Brain microvascular endothelial cell (primary cell): Measurements from ENCODE around the gene BMI1.

Experiments used
- DNase-seq: peaks from one replicate; pipeline ENCODE4 v3.0.0-alpha.2; 2020
- H3K27ac ChIP-seq: fragments of 250-450 bp; sonication (Bioruptor Pico); 2 replicates; pipeline ENCODE4 v1.5.1; 2020; ENCODE audit warnings: mild to moderate bottlenecking, moderate library complexity
- H3K27me3 ChIP-seq: fragments of 250-450 bp; sonication (Bioruptor Pico); replicated peaks from 2 replicates; pipeline ENCODE4 v1.5.1; 2020; ENCODE audit warnings: mild to moderate bottlenecking
- H3K36me3 ChIP-seq: fragments of 250-450 bp; sonication (Bioruptor Pico); replicated peaks from 2 replicates; pipeline ENCODE4 v1.5.1; 2020; ENCODE audit warnings: mild to moderate bottlenecking
- H3K4me3 ChIP-seq: 2 replicates; pipeline ENCODE4 v1.5.1; 2011; ENCODE audit warnings: low read depth, mild to moderate bottlenecking, control low read depth, low read length, moderate library complexity
- in situ Hi-C: cut with HindIII; loops from 2 replicates; pipeline ENCODE4 v1.10.0; 2017; ENCODE audit warnings: low sequenced_read_pairs, low pct_ligation_motif_present
- TF ChIP-seq, protein P1 (sequence below): IDR thresholded peaks from 2 replicates; pipeline ENCODE4 v1.5.1; 2011; ENCODE audit warnings: low read depth, mild to moderate bottlenecking, moderate library complexity, low read length, control low read depth, inconsistent platforms; ENCODE audit errors: missing control alignments

The BMI1 gene

DNA sequence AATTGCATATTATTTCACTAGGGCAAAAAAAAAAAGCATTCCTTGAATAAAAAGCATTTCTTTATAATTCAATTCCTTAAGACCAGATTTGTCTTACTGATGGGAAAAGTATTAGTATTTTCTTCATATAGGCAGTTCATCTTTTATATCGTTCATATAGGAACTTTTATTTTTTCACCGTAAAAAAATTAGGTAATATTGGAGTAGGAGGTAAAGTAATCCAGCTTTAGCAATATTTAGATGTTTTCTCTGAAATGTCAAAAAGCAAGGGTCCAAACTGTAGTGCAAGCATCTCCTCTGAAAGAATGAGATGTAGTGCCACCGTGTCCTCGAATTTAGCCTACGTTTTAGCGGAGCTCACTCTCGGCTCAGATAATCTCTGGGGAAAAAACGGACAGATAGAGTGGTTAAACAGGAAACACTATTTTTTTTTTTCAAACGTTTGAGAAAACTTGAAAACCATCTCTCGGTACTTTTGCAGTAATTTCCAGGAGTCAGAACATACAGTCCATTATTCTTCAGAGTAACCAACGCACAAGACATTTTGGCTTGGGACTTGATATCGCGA lies 18.9 kb downstream of the BMI1 start:
- in situ Hi-C loops, result no loop called here
- DNase-seq, result no peak
- Histone ChIP-seq H3K27me3 (peaks cover 75% of the 10 kb centered on the region), H3K4me3 (peak overlapping the region; percentile 71), H3K36me3 (no peaks in the 10 kb centered on the region), H3K27ac (no peak overlapping the region)
- TF ChIP-seq, protein P1, sequence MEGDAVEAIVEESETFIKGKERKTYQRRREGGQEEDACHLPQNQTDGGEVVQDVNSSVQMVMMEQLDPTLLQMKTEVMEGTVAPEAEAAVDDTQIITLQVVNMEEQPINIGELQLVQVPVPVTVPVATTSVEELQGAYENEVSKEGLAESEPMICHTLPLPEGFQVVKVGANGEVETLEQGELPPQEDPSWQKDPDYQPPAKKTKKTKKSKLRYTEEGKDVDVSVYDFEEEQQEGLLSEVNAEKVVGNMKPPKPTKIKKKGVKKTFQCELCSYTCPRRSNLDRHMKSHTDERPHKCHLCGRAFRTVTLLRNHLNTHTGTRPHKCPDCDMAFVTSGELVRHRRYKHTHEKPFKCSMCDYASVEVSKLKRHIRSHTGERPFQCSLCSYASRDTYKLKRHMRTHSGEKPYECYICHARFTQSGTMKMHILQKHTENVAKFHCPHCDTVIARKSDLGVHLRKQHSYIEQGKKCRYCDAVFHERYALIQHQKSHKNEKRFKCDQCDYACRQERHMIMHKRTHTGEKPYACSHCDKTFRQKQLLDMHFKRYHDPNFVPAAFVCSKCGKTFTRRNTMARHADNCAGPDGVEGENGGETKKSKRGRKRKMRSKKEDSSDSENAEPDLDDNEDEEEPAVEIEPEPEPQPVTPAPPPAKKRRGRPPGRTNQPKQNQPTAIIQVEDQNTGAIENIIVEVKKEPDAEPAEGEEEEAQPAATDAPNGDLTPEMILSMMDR, result no peak

DNA sequence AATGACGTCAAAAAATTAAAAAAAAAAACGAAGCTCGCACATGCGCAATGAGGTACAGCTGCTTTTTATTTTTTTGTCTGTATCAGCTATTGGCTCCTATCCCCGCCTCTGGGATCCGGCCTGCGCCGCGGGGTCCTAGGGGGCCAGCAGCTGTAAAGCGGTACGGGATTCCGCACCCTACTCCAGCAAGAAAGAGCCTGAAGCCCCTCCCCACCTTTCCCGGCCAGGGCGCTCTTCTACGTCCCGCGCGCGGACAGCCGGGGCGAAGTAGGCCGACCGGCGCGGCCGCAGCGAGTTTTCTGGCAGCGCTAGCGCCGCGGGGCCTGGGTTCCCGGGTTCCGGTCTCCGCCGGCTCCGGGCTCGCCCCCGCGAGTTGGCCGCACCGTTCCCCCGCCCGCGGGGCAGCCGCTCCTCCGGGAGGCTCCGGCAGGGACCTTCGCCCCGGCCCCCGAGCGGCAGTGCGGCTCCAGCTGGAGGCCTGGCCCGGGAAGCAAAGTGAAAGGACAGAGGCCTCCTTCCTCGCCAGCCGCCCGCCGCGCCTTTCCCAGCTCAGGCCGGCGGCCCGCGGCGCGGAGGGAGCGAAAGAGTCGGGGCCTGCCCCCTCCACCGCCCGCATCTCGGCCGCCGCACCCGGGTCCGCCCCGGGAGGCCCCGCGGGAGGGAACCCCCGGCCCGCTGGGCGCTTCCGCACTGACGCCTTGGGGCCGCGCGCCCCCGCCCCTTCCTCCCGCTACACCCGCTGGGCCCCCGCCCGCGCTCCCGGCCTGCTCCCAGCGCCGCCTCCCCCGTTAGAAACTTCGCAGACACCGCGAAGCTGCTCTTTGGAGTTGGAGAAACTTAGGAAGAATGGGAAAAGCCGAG lies 19.7 kb downstream of the BMI1 start:
- TF ChIP-seq, protein P1, result no peak
- peak overlapping the region; percentile 73 for H3K27ac ChIP-seq
- peak; percentile 61 for DNase-seq
- H3K27me3 ChIP-seq, result peaks cover 75% of the 10 kb centered on the region
- peak overlapping the region; percentile 71 for H3K4me3 ChIP-seq
- in situ Hi-C loops, result no loop called here
- no peaks in the 10 kb centered on the region for H3K36me3 ChIP-seq

DNA sequence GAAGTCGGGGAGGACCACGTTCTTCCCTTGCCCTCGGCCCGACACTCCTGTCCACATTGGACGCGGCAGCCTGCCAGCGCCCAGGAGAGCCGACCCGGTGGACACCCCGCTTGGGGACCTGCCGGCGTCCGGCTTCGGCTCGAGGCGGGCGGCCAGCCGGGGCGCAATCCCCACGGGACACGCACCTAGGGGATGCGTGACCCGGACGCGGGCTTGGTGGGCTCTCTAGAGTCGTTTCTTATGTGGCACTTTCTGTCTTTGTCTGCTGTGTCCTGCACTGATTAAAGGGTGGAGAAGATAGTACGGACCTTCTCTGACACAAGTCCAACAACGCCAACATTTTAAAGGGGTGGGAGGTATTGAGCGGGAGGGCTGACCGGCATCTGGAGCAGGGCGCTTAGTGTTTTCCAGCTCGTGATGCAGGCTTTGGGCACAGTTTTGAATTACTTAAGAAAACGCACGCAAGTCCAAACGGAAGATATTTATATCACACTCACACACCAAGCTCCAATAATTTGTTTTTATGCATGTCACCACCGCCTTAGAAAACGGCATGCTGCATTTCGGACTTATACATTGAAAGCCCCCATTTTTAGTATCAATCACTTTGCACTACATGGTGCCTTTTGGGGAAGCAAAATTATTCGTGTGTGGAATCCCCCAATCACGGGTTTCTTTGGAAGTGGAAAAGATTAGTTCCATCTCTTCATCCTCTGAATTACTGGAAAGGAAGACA lies 20.5 kb downstream of the BMI1 start:
- DNase-seq, result no peak
- peak overlapping the region; percentile 71 for H3K4me3 ChIP-seq
- TF ChIP-seq, protein P1, result no peak
- in situ Hi-C loops, result no loop called here
- H3K27me3 ChIP-seq, result peaks cover 75% of the 10 kb centered on the region
- no peaks in the 10 kb centered on the region for H3K36me3 ChIP-seq
- no peak overlapping the region for H3K27ac ChIP-seq

DNA sequence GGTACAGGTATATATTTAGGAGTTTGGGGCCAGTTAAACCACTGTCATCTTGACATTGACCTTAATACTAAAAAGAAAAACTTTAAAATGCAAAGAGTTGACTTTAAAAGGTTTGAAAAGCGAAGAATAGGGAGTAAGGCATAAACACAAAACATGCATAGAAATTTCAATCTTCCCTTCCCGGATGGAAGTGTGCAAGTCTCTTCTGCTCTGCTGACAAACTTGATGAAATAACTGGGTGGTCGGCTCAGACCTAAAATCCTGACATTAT lies 21.0 kb downstream of the BMI1 start:
- Histone ChIP-seq H3K4me3 (no peak overlapping the region), H3K36me3 (no peaks in the 10 kb centered on the region), H3K27ac (no peak overlapping the region), H3K27me3 (peaks cover 74% of the 10 kb centered on the region)
- in situ Hi-C loops, result no loop called here
- no peak for DNase-seq
- TF ChIP-seq, protein P1, result no peak

DNA sequence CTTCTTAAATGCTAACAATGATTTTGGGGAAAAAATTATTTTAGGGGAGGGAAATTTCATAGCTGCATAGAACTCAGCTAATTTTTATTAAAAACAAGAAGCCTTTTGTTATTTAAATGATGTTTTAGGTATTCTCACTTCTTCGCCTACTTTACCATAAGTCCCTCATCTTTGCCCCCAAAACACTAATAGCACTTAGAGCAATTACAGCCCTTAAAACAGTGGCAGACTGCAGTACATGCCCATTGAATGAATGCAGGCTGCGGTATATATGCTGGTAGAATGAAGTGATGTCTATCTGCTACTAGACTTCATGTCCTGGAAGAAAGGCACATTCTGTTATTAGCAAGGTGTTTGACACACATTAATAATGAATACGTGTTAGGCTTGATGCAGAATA lies 21.5 kb downstream of the BMI1 start:
- in situ Hi-C loops, result no loop called here
- TF ChIP-seq, protein P1, result no peak
- Histone ChIP-seq H3K4me3 (no peak overlapping the region), H3K36me3 (no peaks in the 10 kb centered on the region), H3K27ac (no peak overlapping the region), H3K27me3 (peaks cover 74% of the 10 kb centered on the region)
- DNase-seq, result no peak
